Nephron progenitor cell (in vitro differentiated cells): ENCODE results near the gene SPAG6.

ENCODE experiments used
- DNase-seq: peaks from one replicate; pipeline ENCODE4 v3.0.0; 2021
- H3K27ac Mint-ChIP-seq: 2 replicates; pipeline ENCODE4 v1.8.0; 2021; ENCODE audit warnings: mild to moderate bottlenecking, moderate library complexity, mixed read lengths
- H3K27me3 Mint-ChIP-seq: 2 replicates; pipeline ENCODE4 v1.8.0; 2021; ENCODE audit warnings: mild to moderate bottlenecking, low read depth, mixed read lengths; ENCODE audit not compliant: poor library complexity
- H3K36me3 Mint-ChIP-seq: 2 replicates; pipeline ENCODE4 v1.8.0; 2021; ENCODE audit warnings: low read depth, mixed read lengths
- H3K4me1 Mint-ChIP-seq: 2 replicates; pipeline ENCODE4 v1.8.0; 2021; ENCODE audit warnings: mixed read lengths
- H3K4me3 Mint-ChIP-seq: 2 replicates; pipeline ENCODE4 v1.8.0; 2021; ENCODE audit warnings: mild to moderate bottlenecking, moderate library complexity, mixed read lengths
- H3K9me3 Mint-ChIP-seq: 2 replicates; pipeline ENCODE4 v1.8.0; 2021; ENCODE audit warnings: mild to moderate bottlenecking, moderate library complexity, mixed read lengths
- TF ChIP-seq, protein P1 (sequence below): fragments of 200-600 bp; sonication (generic); IDR thresholded peaks from 2 replicates; pipeline ENCODE4 v1.5.0; 2021; ENCODE audit warnings: antibody characterized with exemption

The SPAG6 gene

DNA sequence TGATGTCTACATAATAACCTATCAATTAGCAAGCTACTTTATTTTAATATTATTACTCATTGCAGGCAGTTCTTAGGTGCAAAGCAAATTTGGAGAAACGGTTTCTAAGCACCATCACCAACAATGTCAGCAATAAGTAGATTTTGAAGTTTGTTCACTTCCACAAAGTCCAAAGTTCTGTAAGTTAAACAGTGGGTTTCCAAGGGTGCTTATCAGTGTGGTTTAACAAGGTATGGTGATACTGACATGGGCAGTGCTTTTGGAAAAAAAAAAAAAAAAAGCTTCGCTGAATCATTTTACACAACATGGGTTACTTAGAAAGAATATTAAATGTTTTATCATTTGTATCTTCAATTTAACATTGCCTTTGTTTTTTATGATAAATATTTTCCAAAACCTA is 101.8 kb downstream of the SPAG6 start:
- H3K4me1 Mint-ChIP-seq = peaks cover 13% of the 10 kb centered on the region
- no peaks in the 10 kb centered on the region for H3K27me3 Mint-ChIP-seq
- no peak overlapping the region for H3K27ac Mint-ChIP-seq
- TF ChIP-seq, protein P1, sequence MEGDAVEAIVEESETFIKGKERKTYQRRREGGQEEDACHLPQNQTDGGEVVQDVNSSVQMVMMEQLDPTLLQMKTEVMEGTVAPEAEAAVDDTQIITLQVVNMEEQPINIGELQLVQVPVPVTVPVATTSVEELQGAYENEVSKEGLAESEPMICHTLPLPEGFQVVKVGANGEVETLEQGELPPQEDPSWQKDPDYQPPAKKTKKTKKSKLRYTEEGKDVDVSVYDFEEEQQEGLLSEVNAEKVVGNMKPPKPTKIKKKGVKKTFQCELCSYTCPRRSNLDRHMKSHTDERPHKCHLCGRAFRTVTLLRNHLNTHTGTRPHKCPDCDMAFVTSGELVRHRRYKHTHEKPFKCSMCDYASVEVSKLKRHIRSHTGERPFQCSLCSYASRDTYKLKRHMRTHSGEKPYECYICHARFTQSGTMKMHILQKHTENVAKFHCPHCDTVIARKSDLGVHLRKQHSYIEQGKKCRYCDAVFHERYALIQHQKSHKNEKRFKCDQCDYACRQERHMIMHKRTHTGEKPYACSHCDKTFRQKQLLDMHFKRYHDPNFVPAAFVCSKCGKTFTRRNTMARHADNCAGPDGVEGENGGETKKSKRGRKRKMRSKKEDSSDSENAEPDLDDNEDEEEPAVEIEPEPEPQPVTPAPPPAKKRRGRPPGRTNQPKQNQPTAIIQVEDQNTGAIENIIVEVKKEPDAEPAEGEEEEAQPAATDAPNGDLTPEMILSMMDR = no peak
- H3K9me3 Mint-ChIP-seq = peaks cover 18% of the 10 kb centered on the region
- DNase-seq = no peak
- H3K4me3 Mint-ChIP-seq = no peak overlapping the region
- H3K36me3 Mint-ChIP-seq = peaks cover 7% of the 10 kb centered on the region

GRCh38 chr10:22451346-22451745 is 106.0 kb downstream of the SPAG6 start:
- Mint-ChIP-seq H3K27me3 (no peaks in the 10 kb centered on the region), H3K27ac (no peak overlapping the region), H3K4me1 (peaks cover 30% of the 10 kb centered on the region), H3K36me3 (peaks cover 13% of the 10 kb centered on the region), H3K9me3 (peaks cover 31% of the 10 kb centered on the region), H3K4me3 (no peak overlapping the region)
- TF ChIP-seq, protein P1 = no peak
- DNase-seq = no peak

DNA sequence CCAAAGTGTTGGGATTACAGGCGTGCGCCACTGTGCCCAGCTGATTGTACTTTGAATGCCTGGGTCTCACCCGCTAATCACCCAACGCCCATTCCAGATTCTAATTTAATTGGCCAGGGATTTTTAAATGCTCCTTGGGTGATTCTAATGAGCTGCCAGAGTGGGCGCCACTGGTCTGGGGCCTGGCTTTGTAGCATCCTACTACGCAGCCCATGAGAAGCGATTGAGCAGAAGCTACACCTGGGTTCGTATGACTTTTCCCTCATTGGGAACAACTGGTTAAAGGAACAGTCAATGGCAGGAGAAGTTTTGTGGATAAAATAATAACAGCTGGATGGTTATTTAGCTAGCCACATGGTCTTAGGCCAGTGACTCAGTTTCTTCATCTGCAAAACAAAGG is 108.0 kb downstream of the SPAG6 start:
- H3K27me3 Mint-ChIP-seq = no peaks in the 10 kb centered on the region
- peaks cover 13% of the 10 kb centered on the region for H3K36me3 Mint-ChIP-seq
- peaks cover 31% of the 10 kb centered on the region for H3K9me3 Mint-ChIP-seq

GRCh38 chr10:22453948-22454591 is 108.8 kb downstream of the SPAG6 start:
- TF ChIP-seq, protein P1 = no peak
- Mint-ChIP-seq H3K9me3 (peaks cover 31% of the 10 kb centered on the region), H3K27me3 (no peaks in the 10 kb centered on the region), H3K4me1 (peaks cover 45% of the 10 kb centered on the region), H3K36me3 (peaks cover 13% of the 10 kb centered on the region), H3K27ac (peak overlapping the region; percentile 84), H3K4me3 (no peak overlapping the region)
- no peak for DNase-seq

More for the DNA sequence above, 108.0 kb downstream of the SPAG6 start:
- Mint-ChIP-seq H3K27ac (no peak overlapping the region), H3K4me1 (peaks cover 45% of the 10 kb centered on the region), H3K4me3 (no peak overlapping the region)
- TF ChIP-seq, protein P1 = no peak
- no peak for DNase-seq

DNA sequence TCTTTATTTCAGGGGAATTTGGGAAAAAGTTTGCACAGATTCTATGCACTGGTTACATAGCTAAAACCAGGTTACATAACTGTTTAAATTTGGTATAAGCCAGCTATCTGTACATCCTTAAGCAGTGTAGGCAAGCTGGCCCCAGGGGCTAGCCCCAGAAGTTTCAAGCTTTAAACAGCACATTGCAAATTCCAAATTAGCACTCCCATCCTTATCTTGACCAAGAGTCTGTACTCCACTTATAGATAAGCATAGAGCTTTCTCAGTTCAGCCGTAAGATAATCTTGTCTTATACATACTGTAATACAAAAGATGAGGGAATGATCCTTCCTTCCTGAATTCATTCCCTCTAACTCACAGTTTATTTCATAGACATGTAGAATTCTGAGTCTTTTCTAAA is 109.3 kb downstream of the SPAG6 start:
- no peak overlapping the region for H3K27ac Mint-ChIP-seq

More for the DNA sequence above, 109.3 kb downstream of the SPAG6 start:
- Mint-ChIP-seq H3K9me3 (peaks cover 30% of the 10 kb centered on the region), H3K4me3 (no peak overlapping the region), H3K36me3 (peaks cover 13% of the 10 kb centered on the region), H3K4me1 (peaks cover 49% of the 10 kb centered on the region), H3K27me3 (no peaks in the 10 kb centered on the region)
- TF ChIP-seq, protein P1 = no peak
- DNase-seq = no peak
